Smooth muscle cell (in vitro differentiated cells): ENCODE data around the gene CLRN1. TPM values are rescaled to one million over a fixed set of nuclear protein-coding genes. Genes with fewer than 3 reads are reported as not detected.

Experiments used
- DNase-seq: peaks from one replicate; lab custom pipeline; 2025; ENCODE audit not compliant: unreplicated experiment; lab: John Stamatoyannopoulos, UW
- H2AFZ ChIP-seq: fragments of 200-600 bp; sonication (generic); 2 replicates; pipeline ENCODE4 v1.6.0; 2016; ENCODE audit warnings: antibody characterized with exemption, low read depth, mild to moderate bottlenecking
- H3F3A ChIP-seq: fragments of 200-600 bp; sonication (generic); 2 replicates; pipeline ENCODE4 v1.6.0; 2017; ENCODE audit warnings: antibody characterized with exemption, low read depth
- H3K27ac ChIP-seq: fragments of 200-600 bp; sonication (generic); 2 replicates; pipeline ENCODE4 v1.5.1; 2016; ENCODE audit warnings: low read depth, mild to moderate bottlenecking
- H3K27me3 ChIP-seq: fragments of 200-600 bp; sonication (generic); 2 replicates; pipeline ENCODE4 v1.6.1; 2016; ENCODE audit warnings: low read depth, mild to moderate bottlenecking
- H3K36me3 ChIP-seq: fragments of 200-600 bp; sonication (generic); 2 replicates; pipeline ENCODE4 v1.5.1; 2016; ENCODE audit warnings: low read depth
- H3K4me1 ChIP-seq: fragments of 200-600 bp; sonication (generic); 2 replicates; pipeline ENCODE4 v1.5.1; 2016; ENCODE audit warnings: low read depth
- H3K4me2 ChIP-seq: fragments of 200-600 bp; sonication (generic); 2 replicates; pipeline ENCODE4 v1.6.0; 2016; ENCODE audit warnings: mild to moderate bottlenecking
- H3K4me3 ChIP-seq: fragments of 200-600 bp; sonication (generic); 2 replicates; pipeline ENCODE4 v1.5.1; 2016; ENCODE audit warnings: mild to moderate bottlenecking
- H3K79me2 ChIP-seq: fragments of 200-600 bp; sonication (generic); 2 replicates; pipeline ENCODE4 v1.6.0; 2016; ENCODE audit warnings: low read depth, mild to moderate bottlenecking
- H3K9ac ChIP-seq: fragments of 200-600 bp; sonication (generic); 2 replicates; pipeline ENCODE4 v1.6.0; 2016; ENCODE audit warnings: low read depth
- H3K9me3 ChIP-seq: fragments of 200-600 bp; sonication (generic); replicated peaks from 2 replicates; pipeline ENCODE4 v1.5.1; 2016; ENCODE audit warnings: low read depth
- H4K20me1 ChIP-seq: fragments of 200-600 bp; sonication (generic); 2 replicates; pipeline ENCODE4 v1.6.0; 2016; ENCODE audit warnings: low read depth
- CTCF ChIP-seq: fragments of 200-600 bp; sonication (generic); IDR thresholded peaks from 2 replicates; pipeline ENCODE4 v1.5.1; 2017; ENCODE audit warnings: borderline replicate concordance, mild to moderate bottlenecking, antibody characterized with exemption; ENCODE audit not compliant: insufficient read depth, poor library complexity, severe bottlenecking
- WGBS: methylation state at CpG from one replicate; pipeline ENCODE4 v1.1.7; 2016; ENCODE audit warnings: low lambda C conversion rate; 5-methylcytosine and 5-hydroxymethylcytosine counted together
- polyA plus RNA-seq: library from polyadenylated mRNA; unstranded; fragments of >200 nt; fragmentation: Nextera tagmentation; extraction: Ambion mirVana; gene quantifications from 2 replicates; pipeline ENCODE4 v1.2.1, GENCODE V29; 2016
- total RNA-seq: library from RNA; depleted of rRNA; stranded (reverse); fragments of >200 nt; gene quantifications from 2 replicates; pipeline ENCODE4 v1.2.3, GENCODE V29; 2014

The CLRN1 gene
- total and polyA plus RNA-seq, 2 experiments from 2014 or later = not detected

- 85% methylated on average over 3 of the region's 3 CpGs for WGBS
Observed at GRCh38 chr3:150912501-150912900, 60.0 kb downstream of the CLRN1 start.

GRCh38 chr3:150911771-150912170, 60.8 kb downstream of the CLRN1 start:
- Histone ChIP-seq H3F3A (no peaks in the 10 kb centered on the region), H3K36me3 (no peaks in the 10 kb centered on the region), H3K9me3 (no peaks in the 10 kb centered on the region), H4K20me1 (no peaks in the 10 kb centered on the region), H3K27ac (no peak overlapping the region), H2AFZ (no peak overlapping the region), H3K4me1 (no peaks in the 10 kb centered on the region), H3K4me2 (no peak overlapping the region), H3K9ac (no peak overlapping the region), H3K27me3 (no peaks in the 10 kb centered on the region), H3K4me3 (no peak overlapping the region), H3K79me2 (no peaks in the 10 kb centered on the region)
- TF ChIP-seq CTCF = no peak
- DNase-seq = no peak

More at GRCh38 chr3:150912501-150912900, 60.0 kb downstream of the CLRN1 start:
- no peak overlapping the region for H3K4me3 ChIP-seq
- no peak for DNase-seq
- TF ChIP-seq CTCF = no peak
- no peak overlapping the region for H3K4me2 ChIP-seq
- H3K79me2 ChIP-seq = no peaks in the 10 kb centered on the region
- H3K27me3 ChIP-seq = peaks cover 6% of the 10 kb centered on the region
- H3K4me1 ChIP-seq = no peaks in the 10 kb centered on the region
- no peaks in the 10 kb centered on the region for H3K9me3 ChIP-seq
- no peaks in the 10 kb centered on the region for H3K36me3 ChIP-seq
- no peak overlapping the region for H3K27ac ChIP-seq
- H3K9ac ChIP-seq = no peak overlapping the region
- no peaks in the 10 kb centered on the region for H4K20me1 ChIP-seq
- no peak overlapping the region for H2AFZ ChIP-seq
- no peaks in the 10 kb centered on the region for H3F3A ChIP-seq

GRCh38 chr3:150906461-150906860, 66.1 kb downstream of the CLRN1 start:
- H3K4me2 ChIP-seq = no peak overlapping the region
- H3K4me3 ChIP-seq = no peak overlapping the region
- no peak overlapping the region for H3K9ac ChIP-seq
- H3K4me1 ChIP-seq = no peaks in the 10 kb centered on the region
- DNase-seq = no peak
- 84% methylated on average over 1 of the region's 1 CpG for WGBS
- TF ChIP-seq CTCF = no peak
- peaks cover 26% of the 10 kb centered on the region for H3K27me3 ChIP-seq
- H3K9me3 ChIP-seq = no peaks in the 10 kb centered on the region
- no peak overlapping the region for H2AFZ ChIP-seq
- no peaks in the 10 kb centered on the region for H4K20me1 ChIP-seq
- no peaks in the 10 kb centered on the region for H3F3A ChIP-seq
- no peaks in the 10 kb centered on the region for H3K36me3 ChIP-seq
- H3K79me2 ChIP-seq = no peaks in the 10 kb centered on the region
- H3K27ac ChIP-seq = no peak overlapping the region

- H3K4me3 ChIP-seq = no peak overlapping the region
- no peak overlapping the region for H3K9ac ChIP-seq
- WGBS = 83% methylated on average over 1 of the region's 1 CpG
- no peak overlapping the region for H2AFZ ChIP-seq
- no peaks in the 10 kb centered on the region for H3K79me2 ChIP-seq
- peaks cover 26% of the 10 kb centered on the region for H3K27me3 ChIP-seq
- no peaks in the 10 kb centered on the region for H3K4me1 ChIP-seq
- no peak overlapping the region for H3K4me2 ChIP-seq
- no peaks in the 10 kb centered on the region for H3K36me3 ChIP-seq
- no peaks in the 10 kb centered on the region for H3F3A ChIP-seq
- no peaks in the 10 kb centered on the region for H3K9me3 ChIP-seq
- H3K27ac ChIP-seq = no peak overlapping the region
- no peak for DNase-seq
- no peaks in the 10 kb centered on the region for H4K20me1 ChIP-seq
- TF ChIP-seq CTCF = no peak
Observed at GRCh38 chr3:150905746-150906145, 66.8 kb downstream of the CLRN1 start.
